HCT116 (cell line): Measurements from ENCODE around the gene TSPAN5. TPM values are rescaled to one million over a fixed set of nuclear protein-coding genes. Genes with fewer than 3 reads are reported as not detected.

Experiments
- ATAC-seq: fragments of 200-7000 bp; cut with Tn5 transposase; 2 replicates; pipeline ENCODE4 v1.9.1; 2020; ENCODE audit warnings: mild to moderate bottlenecking, moderate library complexity
- BruUV-seq: library from RNA; stranded (reverse); fragments of 400-500 nt; replicated peaks from 2 replicates; lab custom pipeline; 2021; lab: Mats Ljungman, UMichigan
- CTCF ChIA-PET: fragments of 300-600 bp; sonication (Branson Sonifier 250); formaldehyde crosslinking; loops from one replicate; lab custom pipeline; 2021; ENCODE audit warnings: antibody characterized with exemption; lab: Charles Lee
- POLR2A ChIA-PET: fragments of 300-600, 350-600 bp; sonication (Branson Sonifier 250); formaldehyde crosslinking; loops from one replicate; lab custom pipeline; 2021; ENCODE audit warnings: antibody characterized with exemption; lab: Charles Lee
- RAD21 ChIA-PET, 2 experiments: fragments of 300-600 bp; sonication (Branson Sonifier 250); formaldehyde crosslinking; loops; one replicate each; lab custom pipeline; 2023; ENCODE audit warnings: low total read pairs in 2 of 2; ENCODE audit not compliant: uncharacterized antibody in 2 of 2, unreplicated experiment in 2 of 2, low non-redundant PET in 1 of 2; lab: Charles Lee
- DNase-seq: peaks from one replicate; pipeline ENCODE4 v3.0.0-alpha.2; 2010; ENCODE audit warnings: low read depth, low spot score
- H2AFZ ChIP-seq: fragments of 200-600 bp; shearing (Covaris generic), sonication (generic); 2 replicates; pipeline ENCODE4 v1.6.1; 2017; ENCODE audit warnings: low read depth, mixed run types, mixed read lengths, antibody characterized with exemption, low read length; ENCODE audit not compliant: poor library complexity, severe bottlenecking
- H3K27ac ChIP-seq: 2 replicates; pipeline ENCODE4 v1.5.1; 2012; ENCODE audit warnings: low read depth, low read length
- H3K27me3 ChIP-seq: fragments of 200-600 bp; sonication (generic); 2 replicates; pipeline ENCODE4 v1.6.1; 2016; ENCODE audit warnings: mixed run types, low read length, mixed read lengths; ENCODE audit not compliant: insufficient read depth
- H3K36me3 ChIP-seq, 2 experiments: fragments of 200-500 bp in 1 of 2; fragments of 200-600 bp in 1 of 2; sonication (Bioruptor generic) in 1 of 2; sonication (generic) in 1 of 2; 2 replicates each; pipeline versions ENCODE4 v1.5.1 to v1.6.1; 2014 to 2016; ENCODE audit warnings: low read length in 2 of 2, inconsistent platforms in 1 of 2, mixed read lengths in 1 of 2, mixed run types in 1 of 2; ENCODE audit not compliant: insufficient read depth in 2 of 2, control insufficient read depth in 1 of 2
- H3K4me1 ChIP-seq, 2 experiments: fragments of 200-600 bp in 1 of 2; sonication (generic) in 1 of 2; 2 replicates each; pipeline versions ENCODE4 v1.5.1 to v1.6.1; 2012 to 2017; ENCODE audit warnings: low read length in 2 of 2, inconsistent platforms in 1 of 2, mild to moderate bottlenecking in 1 of 2, mixed read lengths in 1 of 2, mixed run types in 1 of 2, moderate library complexity in 1 of 2; ENCODE audit not compliant: insufficient read depth in 2 of 2, control insufficient read depth in 1 of 2
- H3K4me2 ChIP-seq: fragments of 200-600 bp; sonication (generic); 2 replicates; pipeline ENCODE4 v1.6.1; 2017; ENCODE audit warnings: mixed run types, low read length, mixed read lengths
- H3K4me3 ChIP-seq, 2 experiments: fragments of 200-600 bp in 1 of 2; sonication (generic) in 1 of 2; replicated peaks in 1 of 2; 2 replicates each; pipeline ENCODE4 v1.5.1; 2011 to 2016; ENCODE audit warnings: low read length in 2 of 2, control low read depth in 1 of 2, low read depth in 1 of 2, mild to moderate bottlenecking in 1 of 2, mixed read lengths in 1 of 2, mixed run types in 1 of 2
- H3K79me2 ChIP-seq: fragments of 200-600 bp; sonication (generic); 2 replicates; pipeline ENCODE4 v1.6.1; 2017; ENCODE audit warnings: mild to moderate bottlenecking, mixed run types, low read length, moderate library complexity, mixed read lengths; ENCODE audit not compliant: insufficient read depth
- H3K9ac ChIP-seq: fragments of 200-600 bp; sonication (generic); 2 replicates; pipeline ENCODE4 v1.6.1; 2016; ENCODE audit warnings: low read length, mixed read lengths
- H3K9me2 ChIP-seq: fragments of 200-600 bp; sonication (generic), shearing (Covaris generic); 2 replicates; pipeline ENCODE4 v1.6.1; 2017; ENCODE audit warnings: mixed run types, mild to moderate bottlenecking, moderate library complexity; ENCODE audit not compliant: insufficient read depth
- H3K9me3 ChIP-seq, 2 experiments: fragments of 200-500 bp in 1 of 2; fragments of 200-600 bp in 1 of 2; sonication (Bioruptor generic) in 1 of 2; sonication (generic) in 1 of 2; 2 replicates each; pipeline ENCODE4 v1.6.1; 2014 to 2017; ENCODE audit warnings: low read length in 2 of 2, mixed read lengths in 2 of 2, inconsistent platforms in 1 of 2, low read depth in 1 of 2, mild to moderate bottlenecking in 1 of 2, mixed run types in 1 of 2, moderate library complexity in 1 of 2; ENCODE audit not compliant: control insufficient read depth in 1 of 2, insufficient read depth in 1 of 2
- H4K20me1 ChIP-seq: fragments of 200-600 bp; sonication (generic), shearing (Covaris generic); 2 replicates; pipeline ENCODE4 v1.6.1; 2017; ENCODE audit warnings: mixed run types, mild to moderate bottlenecking, moderate library complexity; ENCODE audit not compliant: insufficient read depth
- EZH2 ChIP-seq: fragments of 200-600 bp; sonication (generic); IDR thresholded peaks from 2 replicates; pipeline ENCODE4 v1.6.1; 2017; ENCODE audit warnings: antibody characterized with exemption, mixed run types
- intact Hi-C: fragments of 100-400 bp; cut with micrococcal nuclease; formaldehyde crosslinking; loops from 2 replicates; pipeline ENCODE4 v1.10.0; 2022
- total RNA-seq: library from RNA; stranded (reverse); gene quantifications from one replicate; pipeline ENCODE4 v1.2.1, GENCODE V29; 2021; ENCODE audit not compliant: unreplicated experiment
- TF ChIP-seq, protein P1 (sequence below): IDR thresholded peaks from 2 replicates; pipeline ENCODE4 v1.6.1; 2012; ENCODE audit warnings: low read depth
- TF ChIP-seq, protein P2 (sequence below): IDR thresholded peaks from 2 replicates; pipeline ENCODE4 v1.6.1; 2012
- TF ChIP-seq, protein P3 (sequence below), 3 experiments: fragments of 200-600 bp in 1 of 3; sonication (generic) in 1 of 3; IDR thresholded peaks in 2 of 3; conservative IDR thresholded peaks in 1 of 3; 2 replicates each; pipeline ENCODE4 v1.5.1; 2012 to 2017; ENCODE audit warnings: low read depth in 2 of 3, low read length in 2 of 3, antibody characterized with exemption in 1 of 3, borderline replicate concordance in 1 of 3, control low read depth in 1 of 3, mild to moderate bottlenecking in 1 of 3, mixed read lengths in 1 of 3, mixed run types in 1 of 3, moderate library complexity in 1 of 3; ENCODE audit not compliant: insufficient read depth in 1 of 3

TSPAN5 gene
- total RNA-seq, 1 experiment from 2014 or later, result 56.8 TPM

DNA sequence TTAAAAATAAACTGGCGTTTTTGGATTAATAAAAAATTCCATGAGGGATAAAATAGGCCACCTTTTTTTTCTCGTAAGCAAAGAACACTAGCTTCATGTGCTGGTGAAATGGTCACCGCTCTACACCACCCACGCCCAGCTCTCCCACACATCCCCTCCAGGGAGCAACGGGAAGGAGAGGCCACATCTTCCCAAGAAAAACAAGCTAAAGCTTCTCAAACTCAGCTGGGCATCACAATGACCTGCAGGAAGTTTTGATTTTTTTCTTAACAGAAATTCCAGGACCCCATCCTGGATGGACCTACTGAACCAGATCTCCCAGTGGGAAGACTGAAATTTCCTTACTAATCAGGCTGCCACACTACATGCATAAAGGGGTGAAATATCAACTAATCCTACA, 9.8 kb downstream of the TSPAN5 start:
- Histone ChIP-seq H3K9ac (no peak overlapping the region), H3K27ac (no peak overlapping the region), H2AFZ (no peak overlapping the region), H3K9me3 (no peaks in the 10 kb centered on the region), H3K4me3 (no peak overlapping the region), H3K79me2 (peaks cover 100% of the 10 kb centered on the region), H3K27me3 (no peaks in the 10 kb centered on the region), H4K20me1 (no peaks in the 10 kb centered on the region), H3K4me1 (peaks cover 24 to 65% of the 10 kb centered on the region in 2 experiments), H3K4me2 (no peak overlapping the region), H3K9me2 (no peaks in the 10 kb centered on the region), H3K36me3 (peaks cover 0 to 4% of the 10 kb centered on the region in 2 experiments; a peak in 1 of 4 replicates)
- intact Hi-C loops, result no loop called here
- RAD21 ChIA-PET, result no interaction called here
- TF ChIP-seq, protein P1, sequence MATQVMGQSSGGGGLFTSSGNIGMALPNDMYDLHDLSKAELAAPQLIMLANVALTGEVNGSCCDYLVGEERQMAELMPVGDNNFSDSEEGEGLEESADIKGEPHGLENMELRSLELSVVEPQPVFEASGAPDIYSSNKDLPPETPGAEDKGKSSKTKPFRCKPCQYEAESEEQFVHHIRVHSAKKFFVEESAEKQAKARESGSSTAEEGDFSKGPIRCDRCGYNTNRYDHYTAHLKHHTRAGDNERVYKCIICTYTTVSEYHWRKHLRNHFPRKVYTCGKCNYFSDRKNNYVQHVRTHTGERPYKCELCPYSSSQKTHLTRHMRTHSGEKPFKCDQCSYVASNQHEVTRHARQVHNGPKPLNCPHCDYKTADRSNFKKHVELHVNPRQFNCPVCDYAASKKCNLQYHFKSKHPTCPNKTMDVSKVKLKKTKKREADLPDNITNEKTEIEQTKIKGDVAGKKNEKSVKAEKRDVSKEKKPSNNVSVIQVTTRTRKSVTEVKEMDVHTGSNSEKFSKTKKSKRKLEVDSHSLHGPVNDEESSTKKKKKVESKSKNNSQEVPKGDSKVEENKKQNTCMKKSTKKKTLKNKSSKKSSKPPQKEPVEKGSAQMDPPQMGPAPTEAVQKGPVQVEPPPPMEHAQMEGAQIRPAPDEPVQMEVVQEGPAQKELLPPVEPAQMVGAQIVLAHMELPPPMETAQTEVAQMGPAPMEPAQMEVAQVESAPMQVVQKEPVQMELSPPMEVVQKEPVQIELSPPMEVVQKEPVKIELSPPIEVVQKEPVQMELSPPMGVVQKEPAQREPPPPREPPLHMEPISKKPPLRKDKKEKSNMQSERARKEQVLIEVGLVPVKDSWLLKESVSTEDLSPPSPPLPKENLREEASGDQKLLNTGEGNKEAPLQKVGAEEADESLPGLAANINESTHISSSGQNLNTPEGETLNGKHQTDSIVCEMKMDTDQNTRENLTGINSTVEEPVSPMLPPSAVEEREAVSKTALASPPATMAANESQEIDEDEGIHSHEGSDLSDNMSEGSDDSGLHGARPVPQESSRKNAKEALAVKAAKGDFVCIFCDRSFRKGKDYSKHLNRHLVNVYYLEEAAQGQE, result no peak
- TF ChIP-seq EZH2, result no peak
- TF ChIP-seq, protein P2, sequence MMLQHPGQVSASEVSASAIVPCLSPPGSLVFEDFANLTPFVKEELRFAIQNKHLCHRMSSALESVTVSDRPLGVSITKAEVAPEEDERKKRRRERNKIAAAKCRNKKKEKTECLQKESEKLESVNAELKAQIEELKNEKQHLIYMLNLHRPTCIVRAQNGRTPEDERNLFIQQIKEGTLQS, result no peak
- TF ChIP-seq, protein P3, sequence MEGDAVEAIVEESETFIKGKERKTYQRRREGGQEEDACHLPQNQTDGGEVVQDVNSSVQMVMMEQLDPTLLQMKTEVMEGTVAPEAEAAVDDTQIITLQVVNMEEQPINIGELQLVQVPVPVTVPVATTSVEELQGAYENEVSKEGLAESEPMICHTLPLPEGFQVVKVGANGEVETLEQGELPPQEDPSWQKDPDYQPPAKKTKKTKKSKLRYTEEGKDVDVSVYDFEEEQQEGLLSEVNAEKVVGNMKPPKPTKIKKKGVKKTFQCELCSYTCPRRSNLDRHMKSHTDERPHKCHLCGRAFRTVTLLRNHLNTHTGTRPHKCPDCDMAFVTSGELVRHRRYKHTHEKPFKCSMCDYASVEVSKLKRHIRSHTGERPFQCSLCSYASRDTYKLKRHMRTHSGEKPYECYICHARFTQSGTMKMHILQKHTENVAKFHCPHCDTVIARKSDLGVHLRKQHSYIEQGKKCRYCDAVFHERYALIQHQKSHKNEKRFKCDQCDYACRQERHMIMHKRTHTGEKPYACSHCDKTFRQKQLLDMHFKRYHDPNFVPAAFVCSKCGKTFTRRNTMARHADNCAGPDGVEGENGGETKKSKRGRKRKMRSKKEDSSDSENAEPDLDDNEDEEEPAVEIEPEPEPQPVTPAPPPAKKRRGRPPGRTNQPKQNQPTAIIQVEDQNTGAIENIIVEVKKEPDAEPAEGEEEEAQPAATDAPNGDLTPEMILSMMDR (IDR thresholded peaks at IDR 0.05 in 2 of 3, conservative IDR thresholded peaks at IDR 0.05 in 1 of 3; ENCODE audit: borderline replicate concordance in 1 of 3, insufficient read depth in 1 of 3, low read depth in 2 of 3, low read length in 2 of 3), result no peak
- ATAC-seq (no peak), DNase-seq (no peak)
- no TSS peak for BruUV-seq
- POLR2A ChIA-PET, result interaction anchor here (0.8 kb wide), 1 partner anchor 10 kb away, joined by 3 read pairs; the partner anchor contains the start of gene TSPAN5
- CTCF ChIA-PET, result no interaction called here
